ENCODE measurements around the gene EBF3.

DNA sequence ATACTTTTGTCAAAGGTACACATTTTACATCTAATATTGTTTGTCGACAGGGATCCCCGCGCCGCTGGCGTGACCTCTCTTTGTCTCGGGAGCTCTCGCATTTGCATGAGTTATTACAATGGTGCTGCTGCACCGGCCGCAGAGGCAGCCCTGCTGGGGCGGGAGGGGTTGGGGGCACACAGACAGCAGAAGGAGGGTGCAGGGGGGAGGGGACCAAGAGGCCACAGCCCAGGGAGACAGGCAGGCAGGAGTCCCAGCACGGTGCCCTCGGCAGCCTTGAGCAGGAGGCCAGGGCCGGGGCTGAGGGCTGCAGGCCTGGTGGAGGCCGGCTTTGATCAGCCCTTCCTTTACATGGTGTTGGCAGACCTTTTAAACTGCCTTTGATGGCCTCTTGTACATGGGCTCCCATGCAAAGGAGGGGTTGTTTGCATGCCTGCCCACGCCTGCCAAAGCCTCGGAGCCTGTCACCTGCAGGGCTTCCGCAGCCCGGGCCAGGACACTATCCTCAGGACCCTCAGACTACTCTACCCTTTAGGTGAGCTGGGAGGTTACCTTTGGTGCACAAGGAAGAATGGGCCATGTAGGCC, 95.5 kb downstream of the EBF3 start:
- TF ChIP-seq, protein P1, sequence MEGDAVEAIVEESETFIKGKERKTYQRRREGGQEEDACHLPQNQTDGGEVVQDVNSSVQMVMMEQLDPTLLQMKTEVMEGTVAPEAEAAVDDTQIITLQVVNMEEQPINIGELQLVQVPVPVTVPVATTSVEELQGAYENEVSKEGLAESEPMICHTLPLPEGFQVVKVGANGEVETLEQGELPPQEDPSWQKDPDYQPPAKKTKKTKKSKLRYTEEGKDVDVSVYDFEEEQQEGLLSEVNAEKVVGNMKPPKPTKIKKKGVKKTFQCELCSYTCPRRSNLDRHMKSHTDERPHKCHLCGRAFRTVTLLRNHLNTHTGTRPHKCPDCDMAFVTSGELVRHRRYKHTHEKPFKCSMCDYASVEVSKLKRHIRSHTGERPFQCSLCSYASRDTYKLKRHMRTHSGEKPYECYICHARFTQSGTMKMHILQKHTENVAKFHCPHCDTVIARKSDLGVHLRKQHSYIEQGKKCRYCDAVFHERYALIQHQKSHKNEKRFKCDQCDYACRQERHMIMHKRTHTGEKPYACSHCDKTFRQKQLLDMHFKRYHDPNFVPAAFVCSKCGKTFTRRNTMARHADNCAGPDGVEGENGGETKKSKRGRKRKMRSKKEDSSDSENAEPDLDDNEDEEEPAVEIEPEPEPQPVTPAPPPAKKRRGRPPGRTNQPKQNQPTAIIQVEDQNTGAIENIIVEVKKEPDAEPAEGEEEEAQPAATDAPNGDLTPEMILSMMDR (IDR thresholded peaks at IDR 0.05) = no peak
- no peak for TF ChIP-seq POLR2A (IDR thresholded peaks at IDR 0.05)

All from Peyer's patch (tissue), 4 donors.